ENCODE data around the gene TMEM203.

DNA sequence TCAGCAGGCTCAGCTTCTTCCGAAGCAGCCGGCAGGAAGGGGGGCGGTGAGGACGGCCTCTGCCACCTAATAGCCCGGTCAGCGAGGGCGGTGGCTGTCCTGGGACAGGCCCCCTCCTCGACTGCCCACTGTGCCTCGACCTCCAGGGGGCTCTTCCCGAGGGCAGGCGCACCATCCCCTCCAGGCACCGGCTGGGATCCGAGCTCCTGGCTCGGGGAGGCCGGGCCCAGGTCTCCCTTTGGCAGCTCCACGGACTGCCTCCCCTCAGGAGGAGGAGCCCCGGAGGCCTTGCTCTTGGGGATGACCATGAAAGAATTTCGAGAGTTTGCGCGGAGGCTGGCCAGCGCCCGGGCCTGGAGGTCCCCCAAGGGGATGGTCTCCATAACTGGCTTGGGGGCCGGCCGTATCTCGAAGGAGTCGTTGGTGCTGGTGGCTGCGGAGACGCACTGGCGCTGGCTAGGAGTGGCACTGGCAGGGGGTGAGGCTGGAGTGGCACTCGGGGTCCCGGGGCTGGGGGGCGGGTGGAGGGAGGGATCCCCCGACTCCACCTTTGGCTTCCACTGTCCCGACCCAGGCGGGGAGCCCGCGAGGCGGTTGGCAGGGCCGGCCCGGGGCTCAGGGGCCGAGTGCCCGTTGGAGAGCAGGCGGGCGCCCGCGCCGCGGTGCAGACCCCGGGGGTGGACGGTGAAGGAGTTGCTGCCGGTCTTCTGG lies 5.9 kb downstream of the TMEM203 start:
- TF ChIP-seq, protein P1, sequence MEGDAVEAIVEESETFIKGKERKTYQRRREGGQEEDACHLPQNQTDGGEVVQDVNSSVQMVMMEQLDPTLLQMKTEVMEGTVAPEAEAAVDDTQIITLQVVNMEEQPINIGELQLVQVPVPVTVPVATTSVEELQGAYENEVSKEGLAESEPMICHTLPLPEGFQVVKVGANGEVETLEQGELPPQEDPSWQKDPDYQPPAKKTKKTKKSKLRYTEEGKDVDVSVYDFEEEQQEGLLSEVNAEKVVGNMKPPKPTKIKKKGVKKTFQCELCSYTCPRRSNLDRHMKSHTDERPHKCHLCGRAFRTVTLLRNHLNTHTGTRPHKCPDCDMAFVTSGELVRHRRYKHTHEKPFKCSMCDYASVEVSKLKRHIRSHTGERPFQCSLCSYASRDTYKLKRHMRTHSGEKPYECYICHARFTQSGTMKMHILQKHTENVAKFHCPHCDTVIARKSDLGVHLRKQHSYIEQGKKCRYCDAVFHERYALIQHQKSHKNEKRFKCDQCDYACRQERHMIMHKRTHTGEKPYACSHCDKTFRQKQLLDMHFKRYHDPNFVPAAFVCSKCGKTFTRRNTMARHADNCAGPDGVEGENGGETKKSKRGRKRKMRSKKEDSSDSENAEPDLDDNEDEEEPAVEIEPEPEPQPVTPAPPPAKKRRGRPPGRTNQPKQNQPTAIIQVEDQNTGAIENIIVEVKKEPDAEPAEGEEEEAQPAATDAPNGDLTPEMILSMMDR (IDR thresholded peaks at IDR 0.05; ENCODE audit: low read depth, low read length): no peak
- TF ChIP-seq EZH2phosphoT487 (IDR thresholded peaks at IDR 0.05; ENCODE audit: low read depth): no peak

Data from OCI-LY3 (cell line).